ENCODE results near the gene PLIN4. TPM values are rescaled to one million over a fixed set of nuclear protein-coding genes. Genes with fewer than 3 reads are reported as not detected.

PLIN4 gene
- total and polyA plus RNA-seq, 5 experiments from 2014 or later = 0.07 to 0.36 (median 0.11) TPM

DNA sequence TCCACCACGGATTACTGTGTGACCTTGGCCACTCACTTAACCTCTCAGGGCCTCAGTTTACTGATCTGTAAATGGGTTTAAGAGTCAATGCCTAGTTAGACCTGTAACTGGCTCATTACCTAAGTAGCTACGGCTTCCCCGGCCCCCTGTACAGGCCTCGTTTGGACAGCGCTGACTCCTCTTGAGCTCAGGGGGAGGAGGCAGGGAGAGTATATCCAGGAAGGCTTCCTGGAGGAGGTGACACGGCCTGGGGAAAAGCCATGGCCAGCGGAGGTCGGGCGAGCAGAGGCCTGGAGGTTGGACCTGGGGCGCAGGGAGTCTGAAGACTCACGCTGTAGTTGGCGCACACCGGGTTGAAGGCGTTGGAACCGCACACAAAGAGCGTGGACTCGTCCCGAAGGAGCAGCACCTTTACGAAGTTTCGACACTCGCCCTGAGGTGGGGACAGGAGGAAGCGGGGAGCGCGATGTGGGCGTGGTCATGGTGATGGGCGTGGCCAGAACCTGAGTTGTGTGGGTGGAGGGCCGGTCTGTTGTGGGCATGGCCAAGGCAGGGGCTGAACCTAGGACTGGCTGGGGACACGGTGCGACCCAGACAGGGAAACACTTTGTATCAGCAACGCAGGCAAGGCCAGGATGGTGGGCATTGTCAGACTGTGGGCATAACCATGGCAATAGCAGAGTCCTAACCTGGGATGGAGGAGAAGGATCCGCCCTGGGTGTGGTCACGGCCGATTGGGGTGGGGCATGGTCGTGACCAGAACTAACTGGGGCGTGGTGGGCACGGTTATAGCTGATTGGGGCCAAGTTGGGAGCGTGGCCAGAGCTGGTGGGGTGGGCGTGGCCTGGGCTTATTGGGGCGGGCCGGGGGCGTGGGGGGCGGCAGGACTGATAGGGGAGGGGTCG is 37.6 kb upstream of the PLIN4 start:
- no peak for ATAC-seq
- DNase-seq = no peak
- H3K27ac Mint-ChIP-seq = peak overlapping the region in 1 of 10 donors; percentile 76
- no peaks in the 10 kb centered on the region for H3K36me3 Mint-ChIP-seq
- H3K27me3 Mint-ChIP-seq = peaks cover 5 to 28% (median 15%) of the 10 kb centered on the region in 5 donors
- peaks cover 0 to 3% (median 0%) of the 10 kb centered on the region in 9 donors for H3K9me3 Mint-ChIP-seq
- H3K4me1 Mint-ChIP-seq = peaks cover 0 to 4% (median 2%) of the 10 kb centered on the region in 4 donors
- no peak overlapping the region for H3K4me3 Mint-ChIP-seq
- POLR2A ChIA-PET = interaction anchor here (0.5 kb wide), 1 partner anchor 124 kb away, joined by 3 read pairs; no protein-coding TSS in a partner anchor

DNA sequence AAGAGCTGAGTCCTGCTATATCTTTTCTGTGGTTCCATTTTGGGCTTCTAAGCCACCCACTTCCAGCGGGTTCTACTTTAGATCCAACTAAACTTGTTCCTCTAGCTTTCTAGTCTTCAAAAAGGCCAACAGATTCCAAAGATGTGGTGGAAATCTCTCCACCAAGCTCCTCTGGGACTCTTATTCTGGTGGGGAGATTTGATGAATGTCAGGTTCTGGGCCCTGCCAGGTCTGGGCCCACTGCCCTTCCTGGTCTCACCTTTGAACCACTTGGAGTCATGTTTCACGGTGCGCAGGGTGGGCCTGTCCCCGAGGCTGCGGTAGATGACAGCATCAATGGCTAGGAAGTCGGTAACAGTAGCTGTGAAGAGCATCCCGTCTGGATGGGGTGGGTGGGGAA is 36.4 kb upstream of the PLIN4 start:
- H3K4me3 Mint-ChIP-seq = no peak overlapping the region
- H3K4me1 Mint-ChIP-seq = peaks cover 0 to 4% (median 1%) of the 10 kb centered on the region in 4 donors
- H3K9me3 Mint-ChIP-seq = peaks cover 0 to 3% (median 0%) of the 10 kb centered on the region in 9 donors
- POLR2A ChIA-PET = interaction anchor here (0.5 kb wide), 1 partner anchor 823 kb away, joined by 3 read pairs; no protein-coding TSS in a partner anchor
- DNase-seq (no peak), ATAC-seq (no peak)
- H3K27me3 Mint-ChIP-seq = peaks cover 5 to 28% (median 19%) of the 10 kb centered on the region in 5 donors
- no peaks in the 10 kb centered on the region for H3K36me3 Mint-ChIP-seq
- H3K27ac Mint-ChIP-seq = no peak overlapping the region

DNA sequence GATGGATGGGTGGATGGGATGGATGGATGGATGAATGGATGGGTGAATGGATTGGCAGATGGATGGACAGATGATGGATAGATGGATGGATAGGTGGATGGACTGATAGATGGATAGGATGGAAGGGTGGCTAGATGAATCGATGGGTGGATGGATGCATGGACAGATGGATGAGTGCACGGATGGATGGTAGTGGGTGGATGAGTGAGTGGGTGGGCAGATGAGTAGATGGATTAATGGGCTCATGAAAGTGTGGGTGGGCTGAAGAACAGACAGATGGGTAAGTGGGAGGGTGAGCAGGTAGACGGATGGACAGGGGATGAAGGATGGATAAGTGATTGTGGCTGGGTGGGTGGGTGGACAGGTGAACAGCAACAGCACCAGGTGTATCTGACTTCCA is 35.5 kb upstream of the PLIN4 start:
- no peak overlapping the region for H3K27ac Mint-ChIP-seq

DNA sequence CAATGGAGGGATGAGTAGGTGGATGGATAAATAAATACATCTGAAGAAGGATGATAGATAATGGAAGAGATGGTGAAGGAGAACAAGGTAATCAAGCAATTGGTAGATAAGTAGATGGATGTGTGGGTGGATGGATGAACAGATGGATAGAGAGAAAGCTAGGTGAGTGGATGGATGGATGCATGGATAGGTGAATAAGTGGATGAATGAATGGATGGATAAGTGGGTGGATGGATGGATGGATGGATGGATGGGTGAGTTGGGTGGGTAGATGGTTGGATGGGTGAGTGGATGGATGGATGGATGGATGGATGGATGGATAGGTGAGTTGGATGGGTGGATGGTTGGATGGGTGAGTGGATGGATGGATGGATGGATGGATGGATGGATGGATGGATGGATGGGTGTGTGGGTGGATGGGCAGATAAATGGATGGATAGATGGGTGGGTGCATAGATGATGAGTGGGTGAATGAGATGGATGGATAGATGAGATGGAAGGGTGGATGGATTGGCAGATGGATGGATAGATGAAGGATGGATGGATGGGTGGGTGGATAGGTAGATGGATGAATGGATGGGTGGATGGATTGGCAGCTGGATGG is 34.9 kb upstream of the PLIN4 start:
- H3K4me3 Mint-ChIP-seq = no peak overlapping the region
- peaks cover 5 to 28% (median 19%) of the 10 kb centered on the region in 5 donors for H3K27me3 Mint-ChIP-seq
- H3K9me3 Mint-ChIP-seq = peaks cover 0 to 3% (median 0%) of the 10 kb centered on the region in 9 donors
- no peak for DNase-seq
- H3K27ac Mint-ChIP-seq = no peak overlapping the region
- no peaks in the 10 kb centered on the region for H3K36me3 Mint-ChIP-seq
- POLR2A ChIA-PET = no interaction called here
- H3K4me1 Mint-ChIP-seq = peaks cover 0 to 5% (median 0%) of the 10 kb centered on the region in 4 donors
- ATAC-seq = no peak

More for the DNA sequence above, 35.5 kb upstream of the PLIN4 start:
- DNase-seq = no peak
- POLR2A ChIA-PET = no interaction called here
- H3K36me3 Mint-ChIP-seq = no peaks in the 10 kb centered on the region
- H3K4me1 Mint-ChIP-seq = peaks cover 0 to 5% (median under 1%) of the 10 kb centered on the region in 4 donors
- no peak for ATAC-seq
- peaks cover 5 to 28% (median 19%) of the 10 kb centered on the region in 5 donors for H3K27me3 Mint-ChIP-seq
- peaks cover 0 to 3% (median 0%) of the 10 kb centered on the region in 9 donors for H3K9me3 Mint-ChIP-seq
- H3K4me3 Mint-ChIP-seq = no peak overlapping the region

DNA sequence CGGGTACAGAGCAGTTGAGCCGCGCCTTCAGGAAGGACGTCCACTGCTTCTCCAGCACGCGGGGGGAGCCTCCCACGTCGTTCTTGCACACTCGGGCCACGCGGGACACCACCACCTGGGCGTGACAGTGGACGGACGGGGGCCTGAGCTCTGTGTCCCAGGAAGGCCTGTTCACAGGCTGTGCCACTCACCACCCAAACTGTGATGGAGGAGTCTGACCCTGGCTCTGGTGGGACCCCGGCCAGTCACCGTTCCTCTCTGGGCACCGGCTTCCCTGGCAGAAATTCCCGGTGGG is 34.2 kb upstream of the PLIN4 start:
- H3K9me3 Mint-ChIP-seq = peaks cover 0 to 3% (median 0%) of the 10 kb centered on the region in 9 donors

DNA sequence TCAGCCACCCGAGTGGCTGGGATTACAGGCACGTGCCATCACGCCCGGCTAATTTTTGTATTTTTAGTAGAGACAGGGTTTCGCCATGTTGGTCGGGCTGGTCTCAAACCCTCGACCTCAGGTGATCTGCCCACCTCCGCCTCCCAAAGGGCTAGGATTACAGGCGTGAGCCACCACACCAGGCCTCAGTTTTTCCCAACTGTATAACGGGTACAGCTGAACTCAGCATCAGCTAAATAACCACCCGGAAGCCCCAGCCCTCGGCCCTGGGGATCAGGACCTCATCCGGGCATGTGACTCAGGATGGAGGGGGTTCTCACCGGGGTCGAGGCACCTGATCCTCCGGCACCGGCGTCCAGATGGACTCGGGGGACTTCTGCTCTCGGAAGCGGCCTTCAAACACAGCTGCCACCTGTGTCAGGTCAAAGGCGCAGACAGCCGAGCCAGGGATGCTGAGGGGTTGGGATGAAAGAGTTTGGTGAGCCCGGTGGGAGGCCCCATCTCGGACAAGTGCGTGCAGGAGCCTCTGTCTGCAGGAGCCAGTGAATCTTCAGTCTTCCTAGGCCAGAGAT is 32.3 kb upstream of the PLIN4 start:
- no peaks in the 10 kb centered on the region for H3K36me3 Mint-ChIP-seq
- peaks cover 0 to 3% (median 0%) of the 10 kb centered on the region in 9 donors for H3K9me3 Mint-ChIP-seq
- no peak overlapping the region for H3K4me3 Mint-ChIP-seq
- ATAC-seq = no peak
- H3K27ac Mint-ChIP-seq = no peak overlapping the region
- H3K27me3 Mint-ChIP-seq = peaks cover 5 to 28% (median 17%) of the 10 kb centered on the region in 5 donors
- POLR2A ChIA-PET = no interaction called here
- DNase-seq = no peak
- H3K4me1 Mint-ChIP-seq = peaks cover 0 to 2% (median 0%) of the 10 kb centered on the region in 4 donors

More for the DNA sequence above, 34.2 kb upstream of the PLIN4 start:
- no peak for ATAC-seq
- no peak for DNase-seq
- peaks cover 0 to 3% (median 0%) of the 10 kb centered on the region in 4 donors for H3K4me1 Mint-ChIP-seq
- H3K27me3 Mint-ChIP-seq = peaks cover 5 to 28% (median 19%) of the 10 kb centered on the region in 5 donors
- no peak overlapping the region for H3K4me3 Mint-ChIP-seq
- H3K27ac Mint-ChIP-seq = no peak overlapping the region
- POLR2A ChIA-PET = no interaction called here
- H3K36me3 Mint-ChIP-seq = no peaks in the 10 kb centered on the region

DNA sequence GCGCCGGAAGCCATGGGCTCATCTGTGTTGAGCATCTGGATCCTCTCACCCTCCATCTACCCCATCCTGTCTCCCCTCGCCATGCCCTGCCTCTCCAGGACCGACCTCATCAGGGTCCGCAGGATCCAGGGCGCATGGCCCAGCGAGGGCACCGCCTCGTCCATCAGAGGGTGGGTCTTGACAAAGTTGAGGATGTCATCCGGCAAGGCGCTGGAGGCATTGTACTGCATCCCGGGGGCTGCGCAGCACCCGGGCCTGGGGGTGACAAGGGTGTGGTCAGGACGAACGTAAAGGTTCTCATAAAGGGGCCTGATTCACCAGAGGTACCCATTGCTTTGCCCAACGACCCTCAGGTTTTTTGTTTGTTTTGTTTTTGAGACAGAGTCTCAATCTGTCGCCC is 31.7 kb upstream of the PLIN4 start:
- H3K4me1 Mint-ChIP-seq = peaks cover 0 to 2% (median 0%) of the 10 kb centered on the region in 4 donors
- H3K27ac Mint-ChIP-seq = no peak overlapping the region

DNA sequence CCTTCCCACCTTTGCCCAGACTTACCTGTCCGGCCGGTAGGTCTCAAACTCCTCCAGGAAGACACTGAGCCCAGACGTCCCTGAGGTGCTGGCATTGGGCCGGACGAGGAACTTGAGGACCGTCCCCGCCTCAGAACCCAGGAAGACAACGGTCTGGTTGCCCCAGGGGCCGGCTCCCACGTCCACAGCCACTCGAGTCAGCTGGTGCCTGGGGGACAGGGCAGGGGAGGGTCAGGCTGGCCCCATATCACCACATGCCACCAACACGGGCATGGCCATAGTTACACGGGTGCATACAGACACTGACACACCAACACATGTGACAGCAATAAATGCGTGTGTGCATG is 29.9 kb upstream of the PLIN4 start:
- peaks cover 0 to 2% (median 0%) of the 10 kb centered on the region in 4 donors for H3K4me1 Mint-ChIP-seq
- no peak for ATAC-seq
- DNase-seq = no peak
- H3K27ac Mint-ChIP-seq = no peak overlapping the region
- no peak overlapping the region for H3K4me3 Mint-ChIP-seq
- POLR2A ChIA-PET = no interaction called here
- peaks cover 0 to 3% (median 0%) of the 10 kb centered on the region in 9 donors for H3K9me3 Mint-ChIP-seq
- H3K36me3 Mint-ChIP-seq = no peaks in the 10 kb centered on the region
- H3K27me3 Mint-ChIP-seq = peaks cover 4 to 23% (median 17%) of the 10 kb centered on the region in 5 donors

More for the DNA sequence above, 31.7 kb upstream of the PLIN4 start:
- Mint-ChIP-seq H3K9me3 (peaks cover 0 to 3% (median 0%) of the 10 kb centered on the region in 9 donors), H3K4me3 (no peak overlapping the region), H3K27me3 (peaks cover 5 to 28% (median 17%) of the 10 kb centered on the region in 5 donors), H3K36me3 (no peaks in the 10 kb centered on the region)
- ATAC-seq = no peak
- POLR2A ChIA-PET = no interaction called here
- no peak for DNase-seq

DNA sequence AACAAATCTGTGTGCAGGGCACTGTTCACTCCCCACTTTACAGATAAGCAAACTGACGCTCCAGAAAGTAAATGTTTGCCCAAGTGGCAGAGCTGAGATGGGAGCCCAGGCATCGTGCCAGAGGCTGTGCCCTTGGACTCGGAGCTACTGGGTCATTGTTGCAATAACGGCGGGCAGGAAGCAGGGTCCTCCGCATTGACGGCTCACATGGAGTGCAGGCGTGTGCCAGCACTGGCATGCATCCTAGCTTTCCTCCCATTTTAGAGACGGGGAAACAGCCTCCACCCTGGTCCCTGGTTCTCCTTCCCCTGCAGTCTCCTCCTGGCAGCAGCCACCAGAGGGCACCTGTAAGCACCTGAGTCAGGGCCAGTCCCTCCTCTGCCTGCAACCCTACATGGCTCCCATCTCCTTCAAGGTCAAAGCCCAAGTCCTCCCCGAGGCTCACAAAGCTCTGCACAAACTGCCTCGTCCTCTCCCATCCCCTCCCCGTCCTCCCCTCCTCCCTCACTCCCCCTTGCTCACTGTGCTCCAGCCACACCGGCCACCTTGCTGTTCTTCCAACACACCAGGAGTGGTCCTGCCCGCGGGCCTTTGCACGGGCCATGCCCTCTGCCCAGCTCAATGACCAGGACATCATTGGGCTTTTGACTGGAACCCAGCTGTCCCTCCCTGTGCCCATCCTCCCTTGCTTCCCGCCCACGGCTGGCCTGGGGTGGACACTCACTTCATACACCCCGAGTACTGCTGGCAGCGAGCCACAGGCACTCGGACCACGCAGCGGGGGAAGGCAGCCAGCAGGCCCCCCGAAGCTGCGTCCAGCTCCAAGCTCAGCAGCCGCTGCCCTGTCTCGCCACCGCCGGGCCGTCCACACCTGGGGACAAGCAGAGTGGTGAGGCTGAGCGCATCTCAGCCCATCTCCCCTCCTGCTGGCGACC is 29.3 kb upstream of the PLIN4 start:
- Mint-ChIP-seq H3K27me3 (peaks cover 3 to 17% (median 11%) of the 10 kb centered on the region in 5 donors), H3K4me1 (peaks cover 0 to 2% (median 0%) of the 10 kb centered on the region in 4 donors), H3K9me3 (peaks cover 0 to 3% (median 0%) of the 10 kb centered on the region in 9 donors), H3K4me3 (no peak overlapping the region), H3K27ac (no peak overlapping the region), H3K36me3 (no peaks in the 10 kb centered on the region)
- POLR2A ChIA-PET = no interaction called here
- DNase-seq = no peak
- ATAC-seq = no peak

DNA sequence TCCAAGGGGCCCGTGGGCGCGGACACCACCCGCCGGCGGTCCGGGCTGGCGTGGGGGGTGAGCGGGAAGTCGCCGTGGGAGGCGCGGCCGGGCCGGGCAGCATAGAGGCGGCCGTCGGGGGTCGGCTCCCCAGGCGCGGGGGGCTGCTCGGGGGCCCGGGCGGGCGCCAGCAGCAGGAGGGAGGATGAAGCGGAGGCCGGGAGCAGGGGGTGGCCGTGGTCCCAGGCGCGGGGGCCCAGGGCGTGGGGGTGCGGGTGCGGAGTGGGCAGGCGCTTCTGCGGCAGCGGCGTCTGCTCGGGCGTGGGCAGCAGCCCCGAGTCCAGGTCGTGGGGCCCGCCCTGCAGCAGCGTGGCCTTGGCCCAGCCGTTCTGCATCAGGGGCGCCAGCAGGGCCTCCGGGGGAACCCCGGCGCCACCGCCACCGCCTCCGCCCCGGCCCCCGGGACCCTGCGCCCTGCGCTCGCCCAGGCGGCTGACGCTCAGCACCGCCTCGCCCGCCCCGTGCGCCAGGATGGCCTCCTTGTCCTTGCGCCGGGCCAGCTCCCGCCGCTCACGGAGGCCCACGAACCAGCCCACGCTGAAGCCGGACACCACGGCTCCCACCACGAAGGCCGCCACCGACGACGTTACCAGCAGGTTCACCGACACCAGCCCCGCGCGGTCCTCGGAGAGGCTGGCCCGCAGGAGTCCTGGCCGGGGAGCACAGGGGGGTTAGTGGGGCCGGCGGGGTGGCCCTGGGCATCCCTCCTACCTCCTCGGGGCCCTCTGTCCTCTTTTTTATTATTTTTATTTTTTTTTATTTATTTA is 25.8 kb upstream of the PLIN4 start:
- Mint-ChIP-seq H3K9me3 (peaks cover 0 to 2% (median 0%) of the 10 kb centered on the region in 9 donors), H3K36me3 (no peaks in the 10 kb centered on the region), H3K27me3 (peaks cover 0 to 15% (median 9%) of the 10 kb centered on the region in 5 donors), H3K4me3 (no peak overlapping the region), H3K4me1 (peaks cover 6 to 10% (median 7%) of the 10 kb centered on the region in 4 donors), H3K27ac (no peak overlapping the region)
- ATAC-seq = no peak
- POLR2A ChIA-PET = no interaction called here
- no peak for DNase-seq
